GM18520 (cell line): ENCODE results near the gene DELE1.

Experiments
- ATAC-seq: cut with Tn5 transposase; IDR thresholded peaks from one replicate; pipeline ENCODE4 v1.9.1; 2021; ENCODE audit not compliant: unreplicated experiment

DELE1 gene

GRCh38 chr5:141923448-141924313 is at the start of gene DELE1:
Gene DELE1 (plus strand): TSS chr5:141923871. CDS start chr5:141923942, 71 bp downstream.
- ATAC-seq = peak; percentile 91

- no peak for ATAC-seq
Measured at GRCh38 chr5:141873933-141874261, 49.8 kb upstream of the DELE1 start.

- no peak for ATAC-seq
Measured at GRCh38 chr5:141874262-141874964, 49.3 kb upstream of the DELE1 start.

- no peak for ATAC-seq
Measured at GRCh38 chr5:141875022-141875740, 48.5 kb upstream of the DELE1 start.

- no peak for ATAC-seq
Measured at GRCh38 chr5:141875795-141876627, 47.7 kb upstream of the DELE1 start.

GRCh38 chr5:141876628-141877355 is 46.9 kb upstream of the DELE1 start:
- no peak for ATAC-seq

GRCh38 chr5:141877356-141878185 is 46.1 kb upstream of the DELE1 start:
- ATAC-seq = no peak

GRCh38 chr5:141878186-141878710 is 45.4 kb upstream of the DELE1 start, which contains the start of gene PCDH1:
Gene PCDH1 (minus strand): TSS chr5:141878410. CDS start chr5:141878262, 148 bp downstream.
- ATAC-seq = no peak

GRCh38 chr5:141878711-141879425 is 44.8 kb upstream of the DELE1 start:
- ATAC-seq = peak; percentile 82

- no peak for ATAC-seq
Measured at GRCh38 chr5:141879426-141879759, 44.3 kb upstream of the DELE1 start.

GRCh38 chr5:141879941-141880738 is 43.5 kb upstream of the DELE1 start:
- ATAC-seq = no peak

GRCh38 chr5:141880961-141881801 is 42.5 kb upstream of the DELE1 start:
- no peak for ATAC-seq

- no peak for ATAC-seq
Measured at GRCh38 chr5:141881886-141882285, 41.8 kb upstream of the DELE1 start.

GRCh38 chr5:141882594-141883183 is 41.0 kb upstream of the DELE1 start:
- ATAC-seq = no peak

GRCh38 chr5:141883184-141883891 is 40.3 kb upstream of the DELE1 start:
- ATAC-seq = no peak

GRCh38 chr5:141883892-141884318 is 39.8 kb upstream of the DELE1 start:
- ATAC-seq = no peak
